Measurements from ENCODE around the gene UPK1A.

- TF ChIP-seq CTCF (IDR thresholded peaks at IDR 0.05) (no peak), EZH2 (IDR thresholded peaks at IDR 0.05; ENCODE audit: borderline replicate concordance, insufficient read depth, low read depth, low read length, poor library complexity, severe bottlenecking) (no peak)
Observed at GRCh38 chr19:35648017-35648961, 18.0 kb upstream of the UPK1A start, which contains the start of gene COX6B1.

Data from B cell (primary cell).